HL-60 (cell line): ENCODE results near the gene SLC12A3.

Experiments
- DNase-seq, 2 experiments: peaks; one replicate each; pipeline ENCODE4 v3.0.0-alpha.2; 2010 to 2020; ENCODE audit warnings: low read depth in 1 of 2, low spot score in 1 of 2
- H3K27ac ChIP-seq: fragments of 250-450 bp; sonication (Bioruptor Pico); replicated peaks from 2 replicates; pipeline ENCODE4 v1.5.1; 2020; ENCODE audit warnings: mild to moderate bottlenecking, moderate library complexity
- H3K27me3 ChIP-seq: fragments of 250-450 bp; sonication (Bioruptor Pico); 2 replicates; pipeline ENCODE4 v1.5.1; 2021; ENCODE audit warnings: mild to moderate bottlenecking, moderate library complexity; ENCODE audit not compliant: insufficient read depth, poor library complexity, severe bottlenecking
- H3K4me3 ChIP-seq: replicated peaks from 2 replicates; pipeline ENCODE4 v1.5.1; 2011; ENCODE audit warnings: mild to moderate bottlenecking, control low read depth, low read length; ENCODE audit not compliant: insufficient read depth
- CTCF ChIP-seq: IDR thresholded peaks from one replicate; pipeline ENCODE4 v1.5.1; 2011; ENCODE audit warnings: low read length, control low read depth, inconsistent platforms; ENCODE audit not compliant: insufficient read depth
- GABPA ChIP-seq: IDR thresholded peaks from 2 replicates; pipeline ENCODE4 v1.6.1; 2012; ENCODE audit warnings: low read depth
- POLR2AphosphoS5 ChIP-seq: IDR thresholded peaks from 2 replicates; pipeline ENCODE4 v1.6.1; 2012; ENCODE audit warnings: low read depth
- REST ChIP-seq: IDR thresholded peaks from 2 replicates; pipeline ENCODE4 v1.6.1; 2012; ENCODE audit warnings: low read depth; ENCODE audit not compliant: insufficient replicate concordance
- SPI1 ChIP-seq: IDR thresholded peaks from 2 replicates; pipeline ENCODE4 v1.6.1; 2012; ENCODE audit warnings: low read depth, mild to moderate bottlenecking, borderline replicate concordance

The SLC12A3 gene

DNA sequence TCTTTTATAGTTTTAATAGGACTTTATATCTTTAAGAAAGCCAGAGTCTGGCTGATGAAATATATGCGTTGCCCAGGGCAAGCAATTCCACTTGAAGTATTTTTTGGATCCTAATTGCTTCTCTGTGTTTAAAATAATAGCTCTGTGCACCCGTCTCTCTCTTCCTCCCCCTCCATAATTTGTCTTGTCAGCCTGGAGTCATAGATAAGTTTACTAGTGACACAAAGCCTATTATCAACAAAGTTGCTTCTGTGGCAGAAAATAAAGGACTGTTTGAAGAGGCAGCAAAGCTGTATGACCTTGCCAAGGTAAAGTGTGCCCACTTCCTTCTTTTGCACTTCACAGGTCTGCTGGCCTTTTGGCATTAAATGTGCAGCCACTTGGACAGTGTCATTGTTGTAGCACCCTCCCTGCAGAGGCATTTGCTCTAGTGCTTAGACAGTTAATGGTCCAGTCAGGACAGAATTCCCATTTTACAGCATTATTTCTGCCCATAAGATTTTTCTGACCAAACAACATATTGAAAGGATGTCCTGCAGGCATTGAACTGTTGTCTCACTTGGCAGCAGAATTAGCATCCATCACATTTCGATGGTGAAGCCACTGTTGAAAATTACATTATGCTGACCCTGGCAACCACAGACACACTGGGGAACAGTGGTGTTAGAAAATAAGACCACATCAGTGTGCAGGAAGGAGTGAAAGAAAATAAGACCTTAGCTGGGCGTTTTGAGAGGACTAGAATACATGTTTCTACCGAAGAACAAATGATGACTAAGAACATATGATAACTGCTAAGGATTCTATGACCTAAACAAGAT, 28.4 kb upstream of the SLC12A3 start:
- no peak for DNase-seq
- TF ChIP-seq SPI1 (peak; percentile 24; the same call in 1 of the 2 replicates), GABPA (no peak)
- Histone ChIP-seq H3K4me3 (no peak overlapping the region), H3K27ac (no peak overlapping the region), H3K27me3 (no peaks in the 10 kb centered on the region)

DNA sequence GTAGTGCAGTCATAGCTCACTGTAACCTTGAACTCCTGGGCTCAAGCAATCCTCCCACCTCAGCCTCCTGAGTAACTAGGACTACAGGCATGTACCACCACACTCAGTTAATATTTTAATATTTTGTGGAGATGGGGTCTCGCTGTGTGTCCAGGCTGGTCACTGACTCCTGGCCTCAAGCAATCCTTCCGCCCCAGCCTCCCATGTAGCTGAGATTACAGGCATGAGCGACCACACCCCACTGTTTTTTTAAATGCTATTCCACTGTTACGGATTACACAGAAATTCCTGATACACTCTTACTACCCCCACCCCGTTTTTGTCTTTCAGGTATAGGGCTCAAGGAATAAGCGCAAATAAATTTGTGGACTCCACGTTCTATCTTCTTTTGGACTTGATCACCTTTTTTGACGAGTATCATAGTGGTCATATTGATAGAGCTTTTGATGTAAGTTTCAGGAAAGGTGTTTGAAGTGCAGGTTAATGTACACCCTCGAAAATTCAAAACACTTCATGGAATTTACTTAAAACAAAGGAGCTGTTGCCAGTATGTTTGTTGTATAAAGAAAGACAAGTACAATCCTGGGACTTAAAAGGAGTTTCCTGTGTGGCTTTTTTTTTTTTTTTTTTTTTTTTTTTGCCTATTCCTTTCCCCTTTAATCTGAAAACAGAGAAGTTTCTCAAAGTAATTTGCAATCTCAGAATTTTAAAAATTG, 26.2 kb upstream of the SLC12A3 start:
- no peak for DNase-seq
- TF ChIP-seq POLR2AphosphoS5 (no peak), SPI1 (no peak), CTCF (no peak), REST (no peak), GABPA (no peak)
- Histone ChIP-seq H3K4me3 (no peak overlapping the region), H3K27ac (no peak overlapping the region), H3K27me3 (no peaks in the 10 kb centered on the region)

GRCh38 chr16:56841233-56841632, 23.8 kb upstream of the SLC12A3 start:
- Histone ChIP-seq H3K27ac (no peak overlapping the region), H3K27me3 (no peaks in the 10 kb centered on the region), H3K4me3 (no peak overlapping the region)
- TF ChIP-seq SPI1, result no peak
- TF ChIP-seq GABPA, result no peak
- TF ChIP-seq CTCF, result no peak
- no peak for TF ChIP-seq REST
- no peak for TF ChIP-seq POLR2AphosphoS5
- no peak for DNase-seq

DNA sequence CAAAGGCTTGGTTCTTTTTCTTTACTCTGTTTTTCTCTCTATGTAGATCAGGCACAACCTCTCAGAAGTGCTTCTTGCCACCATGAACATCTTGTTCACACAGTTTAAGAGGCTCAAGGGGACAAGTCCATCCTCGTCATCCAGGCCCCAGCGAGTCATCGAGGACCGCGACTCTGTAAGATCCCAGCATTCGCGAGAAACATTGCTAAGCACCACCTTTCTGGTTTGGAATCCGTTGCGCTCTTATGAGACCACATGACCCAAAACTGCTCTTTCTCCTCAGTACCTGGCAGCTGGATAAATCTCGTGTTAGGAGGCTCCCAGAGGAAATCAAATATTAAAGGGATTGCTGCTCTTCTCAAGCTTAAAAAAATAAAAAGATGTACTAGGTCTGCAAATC, 23.3 kb upstream of the SLC12A3 start:
- H3K27ac ChIP-seq, result no peak overlapping the region
- H3K27me3 ChIP-seq, result no peaks in the 10 kb centered on the region
- H3K4me3 ChIP-seq, result no peak overlapping the region
- no peak for DNase-seq
- TF ChIP-seq SPI1 (no peak), CTCF (no peak), REST (no peak), POLR2AphosphoS5 (no peak), GABPA (no peak)
